Tibial nerve (tissue), 4 donors: ENCODE measurements around the gene CFAP47. TPM values are rescaled to one million over a fixed set of nuclear protein-coding genes. Genes with fewer than 3 reads are reported as not detected.

Experiments
- DNase-seq, 2 donors: peaks; one replicate each; pipeline ENCODE4 v3.0.0-alpha.2; 2019; ENCODE audit warnings: low spot score in 2 of 2
- H3K27ac ChIP-seq, 4 donors: fragments of 200-600 bp; sonication (generic) in 3 of 4; one replicate each; pipeline ENCODE4 v1.5.1; 2017 to 2019; ENCODE audit warnings: mild to moderate bottlenecking in 1 of 4
- H3K27me3 ChIP-seq, 2 donors: fragments of 200-600 bp; sonication (generic) in 1 of 2; one replicate each; pipeline versions ENCODE4 v1.5.1 to v1.6.0; 2017 to 2019
- H3K36me3 ChIP-seq, 3 donors: fragments of 200-600 bp; sonication (generic); one replicate each; pipeline ENCODE4 v1.5.1; 2018 to 2019
- H3K4me1 ChIP-seq, 4 donors: fragments of 200-600 bp; sonication (generic) in 3 of 4; one replicate each; pipeline ENCODE4 v1.5.1; 2017 to 2019
- H3K4me3 ChIP-seq, 4 donors: fragments of 200-600 bp; sonication (generic) in 3 of 4; one replicate each; pipeline ENCODE4 v1.5.1; 2017 to 2019; ENCODE audit warnings: mild to moderate bottlenecking in 1 of 4, moderate library complexity in 1 of 4
- H3K9me3 ChIP-seq, 4 donors: fragments of 200-600 bp; sonication (generic) in 3 of 4; one replicate each; pipeline ENCODE4 v1.5.1; 2017 to 2019
- EP300 ChIP-seq, 2 donors: sonication (generic); formaldehyde crosslinking; IDR thresholded peaks; one replicate each; pipeline ENCODE4 v1.6.1; 2017; ENCODE audit warnings: antibody characterized with exemption in 2 of 2, mild to moderate bottlenecking in 1 of 2
- POLR2A ChIP-seq, 2 donors: fragments of 450-650 bp; IDR thresholded peaks; one replicate each; pipeline ENCODE4 v1.6.1; 2017; ENCODE audit warnings: antibody characterized with exemption in 2 of 2, mild to moderate bottlenecking in 2 of 2, moderate library complexity in 2 of 2
- WGBS, 2 donors: methylation state at CpG; one replicate each; pipeline ENCODE4 v1.1.5; 2018; 5-methylcytosine and 5-hydroxymethylcytosine counted together
- small RNA-seq: library from RNA; depleted of rRNA; stranded (forward); fragments of <200 nt; gene quantifications from one replicate; pipeline ENCODE3, GENCODE V24; 2016
- total RNA-seq, 4 donors: library from RNA; depleted of rRNA; stranded (reverse); fragments of >200 nt; gene quantifications; one replicate each; pipeline ENCODE4 v1.1.0, GENCODE V29; 2016
- TF ChIP-seq, protein P1 (sequence below), 5 experiments: fragments of 200-600 bp in 3 of 5; fragments of 450-650 bp in 2 of 5; sonication (generic) in 3 of 5; IDR thresholded peaks; one replicate each; pipeline ENCODE4 v1.5.1; 2016 to 2019; ENCODE audit warnings: antibody characterized with exemption in 5 of 5, mild to moderate bottlenecking in 3 of 5, moderate library complexity in 2 of 5

The CFAP47 gene
- total RNA-seq, 4 donors from 2014 or later = not detected

GRCh38 chrX:36422368-36422767 lies 502.8 kb downstream of the CFAP47 start:
- WGBS, 2 donors = 94 to 100% methylated on average over 1 of the region's 1 CpG
- no peak for DNase-seq
- H3K4me3 ChIP-seq = no peak overlapping the region
- H3K4me1 ChIP-seq = no peaks in the 10 kb centered on the region
- H3K36me3 ChIP-seq = no peaks in the 10 kb centered on the region
- H3K27ac ChIP-seq = no peak overlapping the region
- no peaks in the 10 kb centered on the region for H3K27me3 ChIP-seq
- H3K9me3 ChIP-seq = no peaks in the 10 kb centered on the region
- TF ChIP-seq POLR2A (IDR thresholded peaks at IDR 0.05) (no peak), EP300 (IDR thresholded peaks at IDR 0.05) (no peak)
- TF ChIP-seq, protein P1, sequence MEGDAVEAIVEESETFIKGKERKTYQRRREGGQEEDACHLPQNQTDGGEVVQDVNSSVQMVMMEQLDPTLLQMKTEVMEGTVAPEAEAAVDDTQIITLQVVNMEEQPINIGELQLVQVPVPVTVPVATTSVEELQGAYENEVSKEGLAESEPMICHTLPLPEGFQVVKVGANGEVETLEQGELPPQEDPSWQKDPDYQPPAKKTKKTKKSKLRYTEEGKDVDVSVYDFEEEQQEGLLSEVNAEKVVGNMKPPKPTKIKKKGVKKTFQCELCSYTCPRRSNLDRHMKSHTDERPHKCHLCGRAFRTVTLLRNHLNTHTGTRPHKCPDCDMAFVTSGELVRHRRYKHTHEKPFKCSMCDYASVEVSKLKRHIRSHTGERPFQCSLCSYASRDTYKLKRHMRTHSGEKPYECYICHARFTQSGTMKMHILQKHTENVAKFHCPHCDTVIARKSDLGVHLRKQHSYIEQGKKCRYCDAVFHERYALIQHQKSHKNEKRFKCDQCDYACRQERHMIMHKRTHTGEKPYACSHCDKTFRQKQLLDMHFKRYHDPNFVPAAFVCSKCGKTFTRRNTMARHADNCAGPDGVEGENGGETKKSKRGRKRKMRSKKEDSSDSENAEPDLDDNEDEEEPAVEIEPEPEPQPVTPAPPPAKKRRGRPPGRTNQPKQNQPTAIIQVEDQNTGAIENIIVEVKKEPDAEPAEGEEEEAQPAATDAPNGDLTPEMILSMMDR (IDR thresholded peaks at IDR 0.05) = no peak

DNA sequence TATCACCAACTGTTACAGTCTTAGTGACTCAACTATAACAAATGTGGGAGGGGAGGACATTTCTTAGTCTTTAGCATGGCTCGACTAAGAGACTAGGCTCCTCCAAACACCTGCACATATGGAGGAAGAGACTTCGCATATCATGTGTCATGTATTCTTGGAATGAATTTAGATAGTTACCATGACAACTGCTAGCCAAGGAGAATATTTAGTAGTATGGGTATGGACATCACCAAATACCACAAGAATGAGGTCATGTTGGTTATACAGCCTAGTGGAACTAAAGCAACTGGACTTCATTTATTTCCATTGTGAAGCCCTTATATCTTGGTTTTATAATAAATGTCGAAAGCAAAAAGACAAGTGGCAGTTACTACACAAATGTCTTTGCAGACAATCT lies 512.3 kb downstream of the CFAP47 start:
- Histone ChIP-seq H3K9me3 (no peaks in the 10 kb centered on the region), H3K27me3 (no peaks in the 10 kb centered on the region), H3K4me3 (no peak overlapping the region), H3K4me1 (no peaks in the 10 kb centered on the region), H3K36me3 (no peaks in the 10 kb centered on the region), H3K27ac (no peak overlapping the region)
- WGBS, 2 donors = 62 to 70% methylated on average over 3 of the region's 3 CpGs
- DNase-seq = no peak
- TF ChIP-seq, protein P1 (IDR thresholded peaks at IDR 0.05) = no peak
- no peak for TF ChIP-seq POLR2A (IDR thresholded peaks at IDR 0.05)
- TF ChIP-seq EP300 (IDR thresholded peaks at IDR 0.05) = no peak

DNA sequence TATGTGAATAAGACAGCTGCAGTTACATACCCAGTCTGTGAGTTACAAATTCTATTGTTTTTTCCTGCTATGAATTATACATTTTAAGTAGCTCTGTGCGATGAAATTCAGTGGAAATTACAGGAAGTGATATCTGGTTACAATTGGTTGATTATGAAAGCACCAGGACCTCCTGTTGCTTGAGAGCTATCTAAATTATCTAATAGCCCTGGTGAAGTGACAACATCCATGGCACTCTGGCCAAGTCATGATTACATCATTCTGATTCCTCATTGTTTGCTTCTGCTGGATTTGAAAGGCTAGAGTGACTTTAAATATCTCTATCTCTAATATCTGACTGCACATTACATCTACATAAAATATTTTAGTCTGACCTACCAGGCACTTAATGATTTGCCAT lies 515.0 kb downstream of the CFAP47 start:
- WGBS, 2 donors = 73 to 78% methylated on average over 1 of the region's 1 CpG
- no peak overlapping the region for H3K27ac ChIP-seq
- no peaks in the 10 kb centered on the region for H3K9me3 ChIP-seq
- no peaks in the 10 kb centered on the region for H3K27me3 ChIP-seq
- no peaks in the 10 kb centered on the region for H3K4me1 ChIP-seq
- H3K36me3 ChIP-seq = no peaks in the 10 kb centered on the region
- no peak for TF ChIP-seq POLR2A (IDR thresholded peaks at IDR 0.05)
- TF ChIP-seq, protein P1 (IDR thresholded peaks at IDR 0.05) = no peak
- TF ChIP-seq EP300 (IDR thresholded peaks at IDR 0.05) = no peak
- no peak overlapping the region for H3K4me3 ChIP-seq
- DNase-seq = no peak

Small RNAs within 50 kb of the gene (small RNA-seq; reads per million reads assigned to genes)
- gene RNU6-641P = not detected

Other genes with a start within 250 kb of the CFAP47 start
- not detected for gene MAGEB16, start 121.4 kb upstream of the CFAP47 start, total RNA-seq